Endothelial cell of umbilical vein (primary cell): ENCODE results near the gene SNCA.

Experiments used
- CTCF ChIP-seq, 2 donors: IDR thresholded peaks; 1 replicate in 1 of 2; 2 replicates in 1 of 2; pipeline ENCODE4 v1.5.1; 2011; ENCODE audit warnings: low read length in 2 of 2, mild to moderate bottlenecking in 2 of 2, moderate library complexity in 2 of 2, control low read depth in 1 of 2, inconsistent platforms in 1 of 2, low read depth in 1 of 2; ENCODE audit not compliant: insufficient read depth in 1 of 2; ENCODE audit errors: extremely low read depth in 1 of 2
- EZH2 ChIP-seq: IDR thresholded peaks from 2 replicates; pipeline ENCODE4 v1.6.1; 2012; ENCODE audit warnings: borderline replicate concordance, low read depth, mild to moderate bottlenecking, moderate library complexity, low read length, inconsistent platforms; ENCODE audit not compliant: severe bottlenecking
- POLR2A ChIP-seq: IDR thresholded peaks from 2 replicates; pipeline ENCODE4 v1.6.1; 2012; ENCODE audit warnings: low read depth, mild to moderate bottlenecking, control low read depth, low read length

GRCh38 chr4:89803036-89803435, 33.9 kb downstream of the SNCA start:
- TF ChIP-seq POLR2A (no peak), CTCF (IDR thresholded peaks at IDR 0.05; ENCODE audit: extremely low read depth in 1 of 2, insufficient read depth in 1 of 2, low read depth in 1 of 2, low read length in 2 of 2) (no peak), EZH2 (no peak)
